ENCODE results near the gene SLC35F3. TPM values are rescaled to one million over a fixed set of nuclear protein-coding genes. Genes with fewer than 3 reads are reported as not detected.

Gene SLC35F3
- total RNA-seq, 2 experiments from 2014 or later: 0.59 to 0.70 TPM

- Mint-ChIP-seq H3K27me3 (no peaks in the 10 kb centered on the region), H3K36me3 (no peaks in the 10 kb centered on the region), H3K4me3 (no peak overlapping the region), H3K4me1 (ENCODE audit: low read depth) (no peaks in the 10 kb centered on the region), H3K9me3 (peaks cover 18% of the 10 kb centered on the region), H3K27ac (no peak overlapping the region)
- CTCF ChIA-PET: no interaction called here
- POLR2A ChIA-PET: no interaction called here
- DNase-seq: no peak
- intact Hi-C loops (cut with micrococcal nuclease): no loop called here
Measured at GRCh38 chr1:233919786-233920185, 15.3 kb downstream of the SLC35F3 start.

- CTCF ChIA-PET: no interaction called here
- intact Hi-C loops (cut with micrococcal nuclease): no loop called here
- Mint-ChIP-seq H3K4me3 (no peak overlapping the region), H3K9me3 (peaks cover 2% of the 10 kb centered on the region), H3K27ac (no peak overlapping the region), H3K4me1 (ENCODE audit: low read depth) (no peaks in the 10 kb centered on the region), H3K36me3 (no peaks in the 10 kb centered on the region), H3K27me3 (peaks cover 5% of the 10 kb centered on the region)
- DNase-seq: no peak
- POLR2A ChIA-PET: no interaction called here
Measured at GRCh38 chr1:233928123-233928522, 23.6 kb downstream of the SLC35F3 start.

- Mint-ChIP-seq H3K27me3 (peaks cover 3% of the 10 kb centered on the region), H3K36me3 (no peaks in the 10 kb centered on the region), H3K4me1 (ENCODE audit: low read depth) (no peaks in the 10 kb centered on the region), H3K9me3 (no peaks in the 10 kb centered on the region), H3K27ac (no peak overlapping the region), H3K4me3 (no peak overlapping the region)
- ChIA-PET POLR2A (no interaction called here), CTCF (no interaction called here)
- DNase-seq: no peak
- intact Hi-C loops (cut with micrococcal nuclease): no loop called here
Measured at GRCh38 chr1:233933339-233933738, 28.9 kb downstream of the SLC35F3 start.

- H3K36me3 Mint-ChIP-seq: no peaks in the 10 kb centered on the region
- peaks cover 5% of the 10 kb centered on the region for H3K27me3 Mint-ChIP-seq
- no peak for DNase-seq
- no peaks in the 10 kb centered on the region for H3K4me1 Mint-ChIP-seq (ENCODE audit: low read depth)
- intact Hi-C loops (cut with micrococcal nuclease): no loop called here
- no peaks in the 10 kb centered on the region for H3K9me3 Mint-ChIP-seq
- H3K27ac Mint-ChIP-seq: no peak overlapping the region
- no peak overlapping the region for H3K4me3 Mint-ChIP-seq
- POLR2A ChIA-PET: interaction anchor here (0.6 kb wide), 1 partner anchor 105 kb away, joined by 3 read pairs; no protein-coding TSS in a partner anchor
- CTCF ChIA-PET: no interaction called here
Measured at GRCh38 chr1:233935297-233935868, 30.9 kb downstream of the SLC35F3 start.

- H3K4me1 Mint-ChIP-seq (ENCODE audit: low read depth): no peaks in the 10 kb centered on the region
- peaks cover 2% of the 10 kb centered on the region for H3K27me3 Mint-ChIP-seq
- intact Hi-C loops (cut with micrococcal nuclease): no loop called here
- DNase-seq: no peak
- no peak overlapping the region for H3K27ac Mint-ChIP-seq
- POLR2A ChIA-PET: no interaction called here
- H3K9me3 Mint-ChIP-seq: no peaks in the 10 kb centered on the region
- no peak overlapping the region for H3K4me3 Mint-ChIP-seq
- H3K36me3 Mint-ChIP-seq: no peaks in the 10 kb centered on the region
- CTCF ChIA-PET: interaction anchor here (0.5 kb wide), 1 partner anchor 554 kb away, joined by 3 read pairs; no protein-coding TSS in a partner anchor
Measured at GRCh38 chr1:233936422-233936821, 31.9 kb downstream of the SLC35F3 start.

- Mint-ChIP-seq H3K9me3 (no peaks in the 10 kb centered on the region), H3K36me3 (no peaks in the 10 kb centered on the region), H3K27ac (no peak overlapping the region), H3K4me1 (ENCODE audit: low read depth) (no peaks in the 10 kb centered on the region), H3K4me3 (no peak overlapping the region), H3K27me3 (peaks cover 2% of the 10 kb centered on the region)
- POLR2A ChIA-PET: no interaction called here
- intact Hi-C loops (cut with micrococcal nuclease): no loop called here
- DNase-seq: no peak
- CTCF ChIA-PET: no interaction called here
Measured at GRCh38 chr1:233936842-233937241, 32.4 kb downstream of the SLC35F3 start.

- Mint-ChIP-seq H3K27me3 (peaks cover 2% of the 10 kb centered on the region), H3K9me3 (no peaks in the 10 kb centered on the region), H3K4me3 (no peak overlapping the region), H3K27ac (no peak overlapping the region), H3K36me3 (no peaks in the 10 kb centered on the region), H3K4me1 (ENCODE audit: low read depth) (no peaks in the 10 kb centered on the region)
- ChIA-PET POLR2A (no interaction called here), CTCF (no interaction called here)
- DNase-seq: no peak
- intact Hi-C loops (cut with micrococcal nuclease): no loop called here
Measured at GRCh38 chr1:233938476-233938875, 34.0 kb downstream of the SLC35F3 start.

- Mint-ChIP-seq H3K27me3 (peaks cover 2% of the 10 kb centered on the region), H3K9me3 (no peaks in the 10 kb centered on the region), H3K36me3 (no peaks in the 10 kb centered on the region), H3K4me1 (ENCODE audit: low read depth) (no peaks in the 10 kb centered on the region), H3K27ac (no peak overlapping the region), H3K4me3 (no peak overlapping the region)
- ChIA-PET CTCF (interaction anchor here (0.6 kb wide), 1 partner anchor 207 kb away, joined by 3 read pairs; no protein-coding TSS in a partner anchor), POLR2A (no interaction called here)
- DNase-seq: no peak
- intact Hi-C loops (cut with micrococcal nuclease): no loop called here
Measured at GRCh38 chr1:233939451-233939850, 35.0 kb downstream of the SLC35F3 start.

- no peak overlapping the region for H3K27ac Mint-ChIP-seq
- no peaks in the 10 kb centered on the region for H3K9me3 Mint-ChIP-seq
- H3K27me3 Mint-ChIP-seq: peaks cover 2% of the 10 kb centered on the region
- intact Hi-C loops (cut with micrococcal nuclease): no loop called here
- no peak overlapping the region for H3K4me3 Mint-ChIP-seq
- POLR2A ChIA-PET: no interaction called here
- no peaks in the 10 kb centered on the region for H3K4me1 Mint-ChIP-seq (ENCODE audit: low read depth)
- H3K36me3 Mint-ChIP-seq: no peaks in the 10 kb centered on the region
- CTCF ChIA-PET: no interaction called here
- no peak for DNase-seq
Measured at GRCh38 chr1:233940908-233941307, 36.4 kb downstream of the SLC35F3 start.

- H3K9me3 Mint-ChIP-seq: no peaks in the 10 kb centered on the region
- H3K36me3 Mint-ChIP-seq: no peaks in the 10 kb centered on the region
- H3K27ac Mint-ChIP-seq: no peak overlapping the region
- H3K4me1 Mint-ChIP-seq (ENCODE audit: low read depth): no peaks in the 10 kb centered on the region
- ChIA-PET POLR2A (no interaction called here), CTCF (no interaction called here)
- no peak for DNase-seq
- intact Hi-C loops (cut with micrococcal nuclease): no loop called here
- H3K4me3 Mint-ChIP-seq: no peak overlapping the region
- H3K27me3 Mint-ChIP-seq: peaks cover 5% of the 10 kb centered on the region
Measured at GRCh38 chr1:233944601-233945000, 40.1 kb downstream of the SLC35F3 start.

GRCh38 chr1:233945573-233945972 is 41.1 kb downstream of the SLC35F3 start:
- Mint-ChIP-seq H3K36me3 (no peaks in the 10 kb centered on the region), H3K27me3 (peaks cover 5% of the 10 kb centered on the region), H3K4me1 (ENCODE audit: low read depth) (no peaks in the 10 kb centered on the region), H3K9me3 (no peaks in the 10 kb centered on the region), H3K4me3 (no peak overlapping the region), H3K27ac (no peak overlapping the region)
- ChIA-PET POLR2A (no interaction called here), CTCF (no interaction called here)
- intact Hi-C loops (cut with micrococcal nuclease): no loop called here
- DNase-seq: peak; percentile 9

- no peaks in the 10 kb centered on the region for H3K36me3 Mint-ChIP-seq
- no peak overlapping the region for H3K27ac Mint-ChIP-seq
- H3K9me3 Mint-ChIP-seq: no peaks in the 10 kb centered on the region
- DNase-seq: no peak
- H3K4me1 Mint-ChIP-seq (ENCODE audit: low read depth): no peaks in the 10 kb centered on the region
- POLR2A ChIA-PET: no interaction called here
- intact Hi-C loops (cut with micrococcal nuclease): no loop called here
- CTCF ChIA-PET: no interaction called here
- H3K4me3 Mint-ChIP-seq: no peak overlapping the region
- peaks cover 5% of the 10 kb centered on the region for H3K27me3 Mint-ChIP-seq
Measured at GRCh38 chr1:233945979-233946378, 41.5 kb downstream of the SLC35F3 start.

GRCh38 chr1:233946724-233947123 is 42.2 kb downstream of the SLC35F3 start:
- Mint-ChIP-seq H3K27me3 (peaks cover 5% of the 10 kb centered on the region), H3K4me1 (ENCODE audit: low read depth) (no peaks in the 10 kb centered on the region), H3K27ac (no peak overlapping the region), H3K4me3 (no peak overlapping the region), H3K36me3 (no peaks in the 10 kb centered on the region), H3K9me3 (peaks cover 7% of the 10 kb centered on the region)
- ChIA-PET CTCF (no interaction called here), POLR2A (no interaction called here)
- intact Hi-C loops (cut with micrococcal nuclease): no loop called here
- no peak for DNase-seq

Measured in activated CD4-positive, alpha-beta memory T cell treated with anti-CD3 and anti-CD28 coated beads for 36 hours (primary cell).